Pancreas (tissue), 10 donors: ENCODE data around the gene HLA-DQB2. TPM values are rescaled to one million over a fixed set of nuclear protein-coding genes. Genes with fewer than 3 reads are reported as not detected.
"Not testable (repeated sequence)": the region's sequence is repeated elsewhere in the genome, so short reads cannot be mapped to it uniquely, and the experiment has no call there.

Experiments used
- ATAC-seq, 4 donors: fragments of 200-7000 bp; cut with Tn5 transposase; one replicate each; pipeline versions ENCODE4 v1.8.0 to v1.9.1; 2020; ENCODE audit warnings: mild to moderate bottlenecking in 4 of 4, moderate library complexity in 4 of 4
- DNase-seq, 6 donors: peaks; one replicate each; pipeline ENCODE4 v3.0.0-alpha.2; 2020
- FAIRE-seq: peaks from 2 replicates; lab custom pipeline; 2012; peaks lifted over from hg19 to GRCh38; lab: Jason Lieb, UNC
- H3K27ac ChIP-seq, 4 donors: fragments of 200-600 bp; sonication (generic); 1 replicate in 3 of 4; 2 replicates in 1 of 4; pipeline versions ENCODE4 v1.5.0 to v1.8.0; 2020
- H3K27me3 ChIP-seq, 4 donors: fragments of 200-600 bp; one replicate each; pipeline ENCODE4 v1.8.0; 2021
- H3K36me3 ChIP-seq, 3 donors: fragments of 200-600 bp; sonication (generic) in 1 of 3; one replicate each; pipeline versions ENCODE4 v1.5.0 to v1.8.0; 2020 to 2021
- H3K4me1 ChIP-seq, 3 donors: fragments of 200-600 bp; one replicate each; pipeline ENCODE4 v1.8.0; 2021
- H3K4me3 ChIP-seq, 4 donors: fragments of 200-600 bp; sonication (generic) in 2 of 4; one replicate each; pipeline versions ENCODE4 v1.5.0 to v1.8.0; 2020 to 2021
- H3K9me3 ChIP-seq, 4 donors: fragments of 200-600 bp; one replicate each; pipeline ENCODE4 v1.8.0; 2021
- CTCF ChIP-seq, 4 donors: fragments of 200-600 bp; sonication (generic) in 3 of 4; IDR thresholded peaks; one replicate each; pipeline versions ENCODE4 v1.5.0 to v1.8.0; 2021; ENCODE audit warnings: antibody characterized with exemption in 4 of 4
- WGBS, 2 donors: extraction: QIAGEN DNeasy Blood & Tissue Kit; methylation state at CpG; one replicate each; pipeline ENCODE4 v1.1.7; 2013; 5-methylcytosine and 5-hydroxymethylcytosine counted together
- intact Hi-C, 3 donors: fragments of 100-400 bp; cut with DNase I; formaldehyde crosslinking; loops; one replicate each; pipeline versions ENCODE4 v1.11.1 to v1.14.2; 2022
- polyA plus RNA-seq, 2 donors: library from polyadenylated mRNA; stranded (reverse); fragments of 200-250 nt; gene quantifications; one replicate each; pipeline ENCODE4 v1.2.3, GENCODE V29; 2013
- total RNA-seq, 6 donors: library from RNA; stranded (reverse); fragmentation: NEBNext Ultra II Directional in 4 of 6; extraction: Animal tissue kit (Norgen Biotek cat#: 25700) in 4 of 6; gene quantifications; one replicate each; pipeline versions ENCODE4 v1.2.1 to v1.2.4, GENCODE V29; 2021 to 2023
- donor health status: healthy with polysubstance abuse.
- donor health status: DM: no; HTN: no; CAD: no; lungs with moderate emphysema.
- donor health status: DM: no; HTN: no; CAD: no.
- donor health status: control.
- donor health status: control.
- donor health status: Bipolar disorder and iron deficiency.
- donor health status: DM: yes; HTN: yes; CAD: no.
- donor health status: DM: no; HTN: no; CAD: no.
- donor health status: DM: no; HTN: no; CAD: no.
- donor health status: DM: yes; HTN: yes; CAD: no.

The HLA-DQB2 gene
- total and polyA plus RNA-seq, 8 donors: 0.35 to 3.8 (median 0.47) TPM; not detected in 3

DNA sequence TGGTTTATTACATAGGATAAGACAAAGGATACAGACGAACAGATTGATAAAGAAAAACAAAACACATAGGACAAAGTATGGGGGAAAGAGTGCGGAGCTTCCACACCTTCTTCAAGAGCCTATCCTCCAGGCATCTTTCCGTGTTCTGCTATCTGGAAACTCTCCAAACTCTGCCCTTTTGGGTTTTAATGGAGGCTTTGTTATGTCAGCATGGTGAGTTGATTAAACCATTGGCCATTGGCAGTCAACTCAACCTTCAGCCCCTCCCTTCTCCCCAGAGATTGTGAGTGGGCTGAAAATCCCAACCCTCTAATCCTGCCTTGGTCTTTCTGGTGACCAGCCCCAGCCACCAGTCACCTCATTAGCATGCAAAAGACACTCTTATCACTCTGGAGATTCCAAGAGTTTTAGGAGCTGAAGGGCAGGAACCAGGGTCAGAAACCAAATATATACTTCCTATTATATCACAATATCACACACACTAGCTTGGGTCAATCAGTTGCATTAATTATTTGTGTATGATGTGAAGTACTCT lies 29.6 kb upstream of the HLA-DQB2 start:
- Histone ChIP-seq H3K4me1 (no peaks in the 10 kb centered on the region), H3K9me3 (no peaks in the 10 kb centered on the region), H3K36me3 (no peaks in the 10 kb centered on the region), H3K27me3 (peaks cover 0 to 10% (median 2%) of the 10 kb centered on the region in 4 donors), H3K4me3 (no peak overlapping the region), H3K27ac (no peak overlapping the region)
- no peak for TF ChIP-seq CTCF (IDR thresholded peaks at IDR 0.05)
- FAIRE-seq (no peak), DNase-seq (no peak), ATAC-seq (no peak)
- 57 to 60% methylated on average over 3 of the region's 3 CpGs for WGBS, 2 donors
- intact Hi-C loops: loop anchor here in 2 of 3 donors (10.0 kb wide), 2 partner anchors 368 to 548 kb away; no protein-coding TSS in a partner anchor

- H3K27ac ChIP-seq: no peak overlapping the region
- DNase-seq: no peak
- no peak for ATAC-seq
- no peaks in the 10 kb centered on the region for H3K36me3 ChIP-seq
- intact Hi-C loops: loop anchor here in 2 of 3 donors (10.0 kb wide), 2 partner anchors 366 to 546 kb away; no protein-coding TSS in a partner anchor
- no peak for FAIRE-seq
- no peaks in the 10 kb centered on the region for H3K4me1 ChIP-seq
- TF ChIP-seq CTCF (IDR thresholded peaks at IDR 0.05): no peak
- 32 to 37% methylated on average over 2 of the region's 2 CpGs for WGBS, 2 donors
- H3K27me3 ChIP-seq: peaks cover 0 to 13% (median 2%) of the 10 kb centered on the region in 4 donors
- no peak overlapping the region for H3K4me3 ChIP-seq
- H3K9me3 ChIP-seq: no peaks in the 10 kb centered on the region
Measured at GRCh38 chr6:32790306-32790705, 27.0 kb upstream of the HLA-DQB2 start.

DNA sequence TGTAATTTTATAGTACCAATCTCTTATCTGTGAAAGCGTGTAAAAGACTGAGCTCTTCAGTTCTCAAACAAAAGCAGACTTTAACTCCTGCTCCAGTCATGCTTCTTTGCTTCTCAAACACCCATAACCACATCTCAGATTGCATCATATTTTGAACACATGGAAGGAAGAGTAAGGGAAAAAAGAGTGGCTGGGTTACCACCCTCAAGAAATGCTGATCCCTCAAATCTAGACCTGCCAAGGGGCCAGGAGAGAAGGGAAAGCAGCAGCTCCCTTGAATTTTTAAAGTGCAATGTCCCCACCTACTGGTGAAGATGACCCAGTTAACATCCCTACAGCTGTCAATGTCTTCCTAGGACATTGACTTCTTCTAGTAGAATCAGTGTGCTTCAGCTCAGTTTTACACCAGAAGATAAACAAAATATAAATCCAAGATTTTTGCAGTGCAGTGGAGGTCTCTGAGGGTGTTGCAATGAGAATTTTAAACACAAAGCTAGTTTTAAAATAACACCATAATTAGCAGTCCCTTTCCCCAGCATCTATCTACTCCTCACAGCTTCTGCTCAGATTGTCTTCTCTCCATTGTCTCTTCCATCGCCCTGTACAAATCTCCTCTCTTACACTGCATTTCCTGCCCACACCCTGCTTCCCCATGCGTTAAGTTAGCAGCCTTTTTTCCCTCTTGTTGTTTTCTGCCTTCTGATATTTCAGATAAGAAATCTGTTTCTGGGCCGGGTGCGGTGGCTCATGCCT lies 22.6 kb upstream of the HLA-DQB2 start:
- Histone ChIP-seq H3K4me3 (no peak overlapping the region), H3K27ac (no peak overlapping the region), H3K9me3 (no peaks in the 10 kb centered on the region), H3K36me3 (no peaks in the 10 kb centered on the region), H3K27me3 (peaks cover 0 to 3% (median 0%) of the 10 kb centered on the region in 4 donors), H3K4me1 (no peaks in the 10 kb centered on the region)
- TF ChIP-seq CTCF (IDR thresholded peaks at IDR 0.05): peak in 3 of 4 donors; percentile 17 to 24 (median 22)
- FAIRE-seq: no peak
- peak in 2 of 6 donors; percentile 16 to 30 for DNase-seq
- intact Hi-C loops: loop anchor here in 1 of 3 donors (5.0 kb wide), 1 partner anchor 369 kb away; no protein-coding TSS in a partner anchor
- peak in 3 of 4 donors; percentile 74 to 94 (median 87) for ATAC-seq
- WGBS, 2 donors: 26 to 29% methylated on average over 5 of the region's 5 CpGs

DNA sequence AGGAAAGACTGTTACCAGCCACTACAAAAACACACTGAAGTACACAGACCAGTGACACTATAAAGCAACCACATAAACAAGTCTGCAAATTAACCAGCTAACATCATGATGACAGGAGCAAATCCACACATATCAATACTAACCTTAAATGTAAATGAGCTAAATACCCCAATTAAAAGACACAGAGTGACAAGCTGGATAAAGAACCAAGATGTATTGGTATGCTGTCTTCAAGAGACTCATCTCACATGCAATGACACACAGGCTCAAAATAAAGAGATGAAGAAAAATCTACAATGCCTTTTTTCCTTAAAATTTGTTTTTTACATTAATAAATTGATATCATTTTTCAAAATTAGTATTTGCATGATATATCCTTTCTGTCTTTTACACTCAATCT lies 19.6 kb upstream of the HLA-DQB2 start:
- H3K27ac ChIP-seq, H3K9me3 ChIP-seq, H3K36me3 ChIP-seq, DNase-seq, ATAC-seq, H3K4me1 ChIP-seq, intact Hi-C loops, FAIRE-seq, H3K27me3 ChIP-seq, H3K4me3 ChIP-seq: not testable (repeated sequence)

GRCh38 chr6:32779036-32779435 lies 15.7 kb upstream of the HLA-DQB2 start:
- H3K4me3 ChIP-seq: no peak overlapping the region
- no peak overlapping the region for H3K27ac ChIP-seq
- no peaks in the 10 kb centered on the region for H3K27me3 ChIP-seq
- intact Hi-C loops: no loop called here
- no peaks in the 10 kb centered on the region for H3K9me3 ChIP-seq
- no peak for TF ChIP-seq CTCF (IDR thresholded peaks at IDR 0.05)
- ATAC-seq: no peak
- no peaks in the 10 kb centered on the region for H3K4me1 ChIP-seq
- H3K36me3 ChIP-seq: no peaks in the 10 kb centered on the region
- FAIRE-seq: no peak
- DNase-seq: no peak
